Stimulated activated CD4-positive, alpha-beta T cell treated with anti-CD3 and anti-CD28 coated beads, Interleukin-15, amount 100 ng/mL, for 1 hour (primary cell): ENCODE results near the gene SH3RF3.

Experiments
- DNase-seq, 2 donors: peaks; one replicate each; pipeline ENCODE4 v3.0.0-alpha.2; 2020; ENCODE audit warnings: low read depth in 1 of 2, low spot score in 1 of 2

The SH3RF3 gene

GRCh38 chr2:109482361-109482861 lies 353.4 kb downstream of the SH3RF3 start:
- no peak for DNase-seq

GRCh38 chr2:109486711-109487535 lies 357.9 kb downstream of the SH3RF3 start:
- no peak for DNase-seq

DNA sequence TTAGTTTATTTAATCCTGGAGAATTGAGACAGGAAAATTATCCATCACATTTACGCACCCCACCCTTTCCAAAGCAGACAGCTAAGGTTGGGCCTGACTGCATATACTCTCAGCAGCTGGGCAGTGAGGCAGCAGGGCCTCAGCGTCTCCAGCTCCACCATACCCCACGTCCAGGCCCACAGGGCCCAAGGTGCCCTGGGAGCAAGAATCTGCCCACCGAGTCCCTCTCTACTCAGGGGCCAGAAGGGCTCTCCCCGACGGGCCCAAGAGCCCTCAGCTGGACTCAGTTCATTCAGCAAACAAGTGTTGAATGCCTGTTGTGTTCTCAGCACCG lies 358.5 kb downstream of the SH3RF3 start:
- DNase-seq, result no peak

DNA sequence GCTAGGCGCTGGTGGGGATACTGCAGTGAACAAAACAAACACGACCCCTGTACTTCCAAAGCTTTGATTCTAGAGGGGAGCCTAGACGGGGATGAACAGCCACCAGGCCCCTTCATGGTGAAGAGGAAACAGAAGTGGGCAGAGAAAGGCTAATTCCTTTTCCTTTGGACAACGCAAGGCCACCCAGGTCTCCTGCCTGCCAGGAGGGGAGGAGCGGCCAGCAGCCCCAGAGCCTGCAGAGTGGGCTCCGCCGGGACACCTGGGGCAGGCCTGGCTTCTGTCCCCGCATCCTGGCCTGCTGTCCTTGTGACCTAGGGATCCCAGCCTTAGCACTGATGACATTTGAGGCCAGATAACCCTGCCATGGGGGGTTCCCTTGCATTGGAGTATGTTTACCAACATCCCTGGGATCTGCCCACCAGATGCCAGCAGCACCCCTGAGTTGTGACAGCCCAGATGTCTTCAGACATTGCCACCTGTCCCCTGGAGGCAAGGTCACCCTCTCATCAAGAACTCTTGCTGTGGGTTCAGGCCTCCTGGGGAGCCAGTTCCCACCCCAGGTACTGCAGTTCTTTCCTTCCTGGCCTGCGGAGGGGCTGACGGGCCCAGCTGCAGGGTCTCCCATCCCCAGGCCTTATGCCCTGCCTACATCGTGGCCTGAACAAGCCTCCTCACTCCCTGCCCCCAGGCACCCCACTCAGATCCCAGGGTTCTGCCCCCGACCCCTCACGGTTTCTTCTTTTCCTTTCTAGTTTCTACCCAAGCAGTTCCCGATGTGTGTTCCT lies 359.1 kb downstream of the SH3RF3 start:
- DNase-seq, result no peak

- no peak for DNase-seq
These were observed 360.3 kb downstream of the SH3RF3 start for GRCh38 chr2:109489296-109489695.

DNA sequence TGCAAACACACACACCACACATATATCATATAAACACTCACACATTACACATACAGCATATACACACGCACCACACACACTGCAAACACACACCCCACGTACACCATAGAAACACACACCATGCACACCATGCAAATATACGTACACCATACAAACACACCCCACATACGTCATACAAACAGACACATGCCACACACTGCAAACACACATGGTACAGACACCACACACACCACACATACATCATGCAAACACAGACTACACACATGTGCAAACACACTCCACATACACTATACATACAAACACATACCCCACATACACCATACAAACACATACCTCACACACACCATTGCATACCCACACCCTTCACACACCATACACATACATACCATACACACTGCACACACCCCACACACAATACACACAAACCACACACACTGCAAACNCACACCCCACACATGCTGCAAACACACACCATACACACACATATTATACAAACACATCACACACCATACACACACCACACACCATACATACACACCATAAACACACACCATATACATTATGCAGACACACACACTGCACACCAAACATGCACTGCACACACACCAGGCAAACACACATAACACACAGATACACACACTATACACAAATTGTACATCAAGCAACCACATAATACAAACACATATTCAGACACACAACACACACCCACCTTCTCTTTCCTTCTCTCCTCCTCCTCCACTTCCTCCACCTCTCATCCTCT lies 364.4 kb downstream of the SH3RF3 start:
- DNase-seq, result no peak

DNA sequence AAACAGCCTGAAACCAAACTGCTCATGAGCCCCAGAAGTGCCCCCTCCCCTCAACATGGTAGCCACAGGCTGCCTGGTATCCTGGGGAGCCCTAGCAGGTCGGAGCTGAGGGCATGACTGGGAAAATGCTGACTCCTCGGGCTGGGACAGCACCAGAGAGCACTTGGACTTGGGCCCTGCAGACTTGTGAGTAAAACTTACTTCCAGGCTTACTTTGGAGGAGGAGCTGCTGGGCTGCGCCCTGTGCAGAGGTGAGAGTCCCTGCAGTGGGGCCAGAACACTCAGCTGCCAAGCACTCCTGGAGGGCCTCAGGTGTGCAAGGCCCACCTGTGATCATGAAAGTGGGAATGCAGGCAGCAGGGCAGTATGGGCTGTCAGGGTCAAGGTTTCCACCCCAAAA lies 365.3 kb downstream of the SH3RF3 start:
- no peak for DNase-seq

- no peak for DNase-seq
These were observed 368.5 kb downstream of the SH3RF3 start for GRCh38 chr2:109497463-109497862.

DNA sequence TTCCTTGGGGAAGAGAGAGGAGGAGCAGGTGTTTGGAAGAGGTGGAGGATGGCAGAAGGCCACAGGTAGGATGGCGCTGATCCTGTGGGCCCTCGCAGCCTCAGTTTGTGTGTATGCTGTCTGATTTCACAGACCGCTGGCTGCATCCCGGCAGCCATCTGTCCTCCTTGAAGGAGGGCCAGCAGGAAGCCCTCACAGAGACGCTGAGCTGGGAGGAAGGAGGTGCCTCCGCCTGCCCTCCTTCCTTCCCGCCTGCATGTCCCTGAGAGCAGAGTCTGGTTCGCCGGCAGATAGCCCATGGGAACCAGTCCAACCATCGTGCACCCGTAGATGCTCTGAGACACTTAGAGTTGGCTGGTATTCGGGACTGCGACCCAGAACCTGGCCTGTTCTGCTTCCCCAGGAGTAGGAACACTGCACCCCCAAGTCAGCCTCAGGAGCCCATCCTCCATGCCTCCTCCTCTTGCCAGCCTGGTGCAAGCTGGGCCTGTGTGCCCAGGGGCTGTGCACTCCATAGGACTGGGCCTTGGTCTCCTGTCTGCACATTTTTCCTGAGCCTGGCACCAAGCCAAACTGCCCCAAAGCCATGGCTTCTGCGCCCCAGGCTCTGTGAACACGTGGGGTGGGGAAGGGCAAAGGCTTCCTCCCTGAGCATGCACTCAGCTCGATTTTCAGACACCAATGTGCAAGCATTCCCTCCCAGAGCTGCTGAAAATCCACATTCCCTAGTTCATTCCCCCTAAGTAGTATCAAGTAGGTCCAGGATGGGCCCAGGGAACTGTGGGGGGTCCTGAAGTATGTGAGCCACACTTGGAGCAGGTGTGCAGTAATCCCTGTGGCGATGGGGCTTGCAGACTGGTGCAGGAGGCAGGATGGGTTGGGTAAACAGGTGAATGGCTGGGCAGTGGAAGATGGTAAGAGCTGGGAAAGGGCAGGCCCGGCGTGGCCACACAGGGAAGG lies 369.2 kb downstream of the SH3RF3 start:
- DNase-seq, result no peak

- DNase-seq, result no peak
These were observed 369.9 kb downstream of the SH3RF3 start for GRCh38 chr2:109498906-109499305.

GRCh38 chr2:109499566-109499965 lies 370.6 kb downstream of the SH3RF3 start:
- DNase-seq, result no peak

- no peak for DNase-seq
These were observed 371.9 kb downstream of the SH3RF3 start for GRCh38 chr2:109500910-109501309.

DNA sequence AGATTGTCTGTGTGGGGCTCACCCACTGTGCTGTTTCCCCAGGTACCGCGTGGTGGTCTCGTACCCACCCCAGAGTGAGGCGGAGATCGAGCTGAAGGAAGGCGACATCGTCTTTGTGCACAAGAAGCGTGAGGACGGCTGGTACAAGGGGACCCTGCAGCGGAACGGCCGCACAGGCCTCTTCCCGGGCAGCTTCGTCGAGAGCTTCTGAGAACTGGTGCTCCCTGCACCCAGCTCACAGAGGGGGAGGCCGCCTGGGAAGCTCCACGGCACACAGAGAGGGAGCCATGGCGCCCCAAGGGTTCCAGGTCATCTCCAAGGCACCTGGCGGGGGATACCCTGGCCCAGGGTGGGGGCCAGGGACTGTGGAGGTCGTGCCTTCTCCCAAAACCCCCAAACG lies 372.5 kb downstream of the SH3RF3 start:
- DNase-seq, result no peak

GRCh38 chr2:109503191-109503590 lies 374.2 kb downstream of the SH3RF3 start:
- DNase-seq, result no peak

GRCh38 chr2:109507217-109507616 lies 378.2 kb downstream of the SH3RF3 start:
- no peak for DNase-seq

DNA sequence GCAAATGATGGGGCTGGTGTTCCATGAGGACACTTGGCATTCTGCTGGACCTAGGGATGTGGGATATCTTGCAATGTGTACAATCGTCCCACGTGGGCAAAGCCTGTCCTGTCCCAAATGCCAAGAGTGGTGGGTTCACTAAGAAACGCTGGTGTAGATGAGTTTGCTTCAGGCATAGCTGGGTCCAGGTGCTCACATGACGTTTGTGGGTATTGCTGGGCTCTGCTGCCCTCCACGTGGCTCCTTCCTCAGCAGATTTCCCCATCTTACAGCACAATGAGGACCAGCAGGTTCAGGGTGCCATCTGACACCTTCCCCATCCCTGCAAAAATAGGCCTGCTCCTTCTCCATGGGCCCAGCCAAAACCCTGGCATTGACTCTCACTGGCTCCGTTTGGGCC lies 378.8 kb downstream of the SH3RF3 start:
- DNase-seq, result no peak

DNA sequence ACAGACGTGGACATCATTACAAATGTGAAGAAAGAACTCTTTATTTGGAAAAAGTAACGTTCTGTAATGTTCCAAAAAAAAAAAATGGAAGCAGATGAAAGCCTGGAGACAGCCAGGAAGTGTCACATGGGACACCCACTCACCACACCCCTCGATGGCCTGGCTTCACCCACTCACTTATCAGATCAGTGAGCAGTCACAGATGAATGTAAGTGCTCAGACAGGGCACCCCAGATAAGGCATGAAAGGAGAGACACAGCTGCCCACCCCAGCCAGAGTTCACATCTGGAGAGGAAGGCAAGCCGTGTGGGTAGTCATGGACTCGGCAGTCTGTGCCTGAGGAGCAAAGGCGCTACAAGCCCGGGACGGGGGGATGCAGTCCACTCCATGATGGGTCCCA lies 379.6 kb downstream of the SH3RF3 start:
- no peak for DNase-seq

DNA sequence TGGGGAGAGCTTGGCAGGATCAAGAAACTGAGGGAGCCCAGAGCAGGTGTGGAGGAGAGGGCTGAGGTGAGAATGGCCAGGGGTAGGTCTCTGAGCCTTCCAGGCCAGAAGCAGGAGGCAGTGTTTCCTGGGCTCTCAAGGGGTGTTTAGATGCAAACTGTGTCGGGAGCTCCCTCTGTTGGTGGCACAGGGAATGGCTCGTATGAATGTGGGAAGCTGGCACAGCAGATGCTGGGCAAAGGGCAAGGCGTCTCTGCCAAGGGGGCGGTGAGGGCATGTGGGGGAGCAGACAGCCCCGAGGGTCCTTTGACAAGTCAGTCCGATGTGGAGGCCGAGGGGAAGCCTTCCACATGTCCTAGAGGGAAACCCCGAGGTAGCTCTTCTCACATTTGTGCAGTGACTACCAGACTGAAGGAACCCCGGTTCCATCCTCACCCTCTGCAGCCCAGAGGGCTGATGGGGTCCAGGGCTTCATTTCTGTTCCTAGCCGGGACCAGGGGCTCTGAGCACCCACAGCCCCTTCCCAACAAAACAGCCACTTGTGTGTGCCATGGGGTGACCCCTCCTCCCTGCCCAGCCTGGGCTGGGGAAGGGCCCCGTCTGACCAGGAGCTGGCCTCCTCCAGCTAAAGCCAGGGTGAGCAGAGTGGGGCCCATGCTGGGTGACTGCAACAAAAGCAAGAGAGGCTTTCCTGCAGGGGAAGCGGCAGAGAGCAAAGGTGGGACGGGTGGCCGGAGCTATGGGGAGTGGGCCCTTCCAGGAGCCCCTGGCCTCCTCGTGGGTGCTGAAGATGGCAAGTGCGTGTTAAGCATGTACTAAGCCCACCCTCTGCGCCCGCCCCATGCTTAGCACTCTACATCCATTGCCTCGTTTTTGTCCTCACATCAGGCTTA lies 381.4 kb downstream of the SH3RF3 start:
- peak; percentile 43 to 59 for DNase-seq

DNA sequence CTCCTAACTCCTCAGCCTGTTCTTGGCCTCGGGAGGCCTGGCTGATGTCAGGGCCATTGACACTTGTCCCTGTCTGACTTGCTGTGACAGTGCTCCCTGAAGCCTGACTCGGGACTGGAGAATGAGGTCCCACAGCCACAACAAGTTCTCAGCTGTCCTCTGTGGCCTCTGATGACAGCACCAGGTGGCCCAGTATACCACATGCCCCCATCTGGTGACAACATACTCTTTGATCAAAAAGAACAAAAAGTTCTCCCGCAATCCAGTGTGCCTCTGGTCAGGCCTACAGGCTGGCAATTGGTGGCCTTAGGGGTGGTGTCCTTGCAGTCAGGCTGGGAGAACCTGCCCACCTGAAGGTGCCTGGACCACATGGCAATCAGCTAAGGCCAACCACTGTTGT lies 382.2 kb downstream of the SH3RF3 start:
- DNase-seq, result no peak

GRCh38 chr2:109512076-109512475 lies 383.1 kb downstream of the SH3RF3 start:
- no peak for DNase-seq
